PC-9 (cell line): ENCODE results near the gene REEP5.

Experiments
- EZH2 ChIP-seq: fragments of 200-600 bp; sonication (generic); IDR thresholded peaks from 2 replicates; pipeline ENCODE4 v1.8.0; 2017; ENCODE audit warnings: antibody characterized with exemption, low read depth
- TF ChIP-seq, protein P1 (sequence below): fragments of 200-600 bp; sonication (generic); conservative IDR thresholded peaks from 2 replicates; pipeline ENCODE4 v1.6.1; 2017; ENCODE audit warnings: mixed run types, antibody characterized with exemption, mild to moderate bottlenecking, moderate library complexity

DNA sequence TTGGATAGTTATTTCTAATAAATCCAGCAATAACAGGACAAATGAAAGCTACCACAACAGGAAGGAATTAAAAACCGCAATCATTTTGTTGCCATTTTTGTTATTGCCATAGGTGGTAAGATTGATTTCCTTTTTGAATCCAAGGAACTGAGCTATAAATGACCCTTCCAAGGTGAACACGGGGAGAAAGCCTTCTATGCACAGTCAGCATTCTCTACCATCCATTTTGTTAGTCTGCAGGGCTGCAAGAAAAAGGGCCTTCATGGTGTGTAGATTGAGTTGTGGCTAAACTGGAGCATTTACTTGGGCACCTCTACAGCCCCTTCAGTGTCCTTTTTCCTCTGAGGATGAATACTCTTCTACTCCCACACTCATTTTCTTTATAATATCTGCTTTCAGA, 18.6 kb upstream of the REEP5 start:
- TF ChIP-seq, protein P1, sequence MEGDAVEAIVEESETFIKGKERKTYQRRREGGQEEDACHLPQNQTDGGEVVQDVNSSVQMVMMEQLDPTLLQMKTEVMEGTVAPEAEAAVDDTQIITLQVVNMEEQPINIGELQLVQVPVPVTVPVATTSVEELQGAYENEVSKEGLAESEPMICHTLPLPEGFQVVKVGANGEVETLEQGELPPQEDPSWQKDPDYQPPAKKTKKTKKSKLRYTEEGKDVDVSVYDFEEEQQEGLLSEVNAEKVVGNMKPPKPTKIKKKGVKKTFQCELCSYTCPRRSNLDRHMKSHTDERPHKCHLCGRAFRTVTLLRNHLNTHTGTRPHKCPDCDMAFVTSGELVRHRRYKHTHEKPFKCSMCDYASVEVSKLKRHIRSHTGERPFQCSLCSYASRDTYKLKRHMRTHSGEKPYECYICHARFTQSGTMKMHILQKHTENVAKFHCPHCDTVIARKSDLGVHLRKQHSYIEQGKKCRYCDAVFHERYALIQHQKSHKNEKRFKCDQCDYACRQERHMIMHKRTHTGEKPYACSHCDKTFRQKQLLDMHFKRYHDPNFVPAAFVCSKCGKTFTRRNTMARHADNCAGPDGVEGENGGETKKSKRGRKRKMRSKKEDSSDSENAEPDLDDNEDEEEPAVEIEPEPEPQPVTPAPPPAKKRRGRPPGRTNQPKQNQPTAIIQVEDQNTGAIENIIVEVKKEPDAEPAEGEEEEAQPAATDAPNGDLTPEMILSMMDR = no peak
- no peak for TF ChIP-seq EZH2
